ENCODE results near the gene DLGAP4.

DNA sequence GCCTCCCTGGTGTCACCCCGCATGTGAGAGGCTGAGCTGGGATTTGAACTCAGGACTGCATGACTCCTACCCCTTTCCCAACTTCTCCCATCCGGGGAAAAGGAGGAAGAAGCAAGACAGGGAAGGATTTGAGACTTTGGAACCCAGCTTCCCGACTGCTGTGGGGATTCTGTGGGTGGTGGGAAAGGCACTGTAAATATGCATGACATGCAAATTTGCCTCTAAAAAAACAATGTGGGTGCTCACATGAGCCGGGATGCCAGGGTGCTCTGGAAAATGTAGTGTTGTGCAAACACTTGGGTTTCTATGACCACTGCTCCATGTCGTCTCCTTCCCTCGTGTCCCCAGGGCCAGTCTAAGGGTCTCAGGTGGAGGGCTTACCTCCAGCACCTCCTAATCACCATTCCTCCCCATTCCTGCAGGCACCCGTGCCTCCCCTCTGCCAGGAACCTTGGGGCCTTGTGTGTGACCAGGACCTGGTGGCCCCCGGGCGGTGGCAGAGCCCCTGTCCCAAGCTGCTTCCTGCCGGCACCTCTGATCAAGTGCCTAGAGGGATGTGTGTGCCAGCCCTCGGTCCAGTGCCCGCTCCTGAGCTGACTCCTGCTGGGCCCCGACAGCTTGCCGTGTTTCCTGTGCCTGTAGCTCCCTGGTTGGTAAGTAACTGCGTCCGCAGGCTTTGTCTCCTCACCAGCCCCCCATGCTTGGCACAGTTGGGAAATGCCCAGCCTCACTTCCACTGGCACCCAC, 60.7 kb downstream of the DLGAP4 start:
- TF ChIP-seq, protein P1, sequence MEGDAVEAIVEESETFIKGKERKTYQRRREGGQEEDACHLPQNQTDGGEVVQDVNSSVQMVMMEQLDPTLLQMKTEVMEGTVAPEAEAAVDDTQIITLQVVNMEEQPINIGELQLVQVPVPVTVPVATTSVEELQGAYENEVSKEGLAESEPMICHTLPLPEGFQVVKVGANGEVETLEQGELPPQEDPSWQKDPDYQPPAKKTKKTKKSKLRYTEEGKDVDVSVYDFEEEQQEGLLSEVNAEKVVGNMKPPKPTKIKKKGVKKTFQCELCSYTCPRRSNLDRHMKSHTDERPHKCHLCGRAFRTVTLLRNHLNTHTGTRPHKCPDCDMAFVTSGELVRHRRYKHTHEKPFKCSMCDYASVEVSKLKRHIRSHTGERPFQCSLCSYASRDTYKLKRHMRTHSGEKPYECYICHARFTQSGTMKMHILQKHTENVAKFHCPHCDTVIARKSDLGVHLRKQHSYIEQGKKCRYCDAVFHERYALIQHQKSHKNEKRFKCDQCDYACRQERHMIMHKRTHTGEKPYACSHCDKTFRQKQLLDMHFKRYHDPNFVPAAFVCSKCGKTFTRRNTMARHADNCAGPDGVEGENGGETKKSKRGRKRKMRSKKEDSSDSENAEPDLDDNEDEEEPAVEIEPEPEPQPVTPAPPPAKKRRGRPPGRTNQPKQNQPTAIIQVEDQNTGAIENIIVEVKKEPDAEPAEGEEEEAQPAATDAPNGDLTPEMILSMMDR (IDR thresholded peaks at IDR 0.05 in 4 of 5, conservative IDR thresholded peaks at IDR 0.05 in 1 of 5), result no peak
- TF ChIP-seq POLR2A (IDR thresholded peaks at IDR 0.05), result no peak

All from gastrocnemius medialis (tissue), 4 donors.